Daoy (cell line): ENCODE results near the gene TNIP1. TPM values are rescaled to one million over a fixed set of nuclear protein-coding genes. Genes with fewer than 3 reads are reported as not detected.
A peak's percentile ranks its signal among the peaks of the same experiment; 100 is the strongest.

ENCODE experiments used
- DNase-seq: peaks from one replicate; pipeline ENCODE4 v3.0.0-alpha.2; 2015; ENCODE audit warnings: low read depth
- total RNA-seq: library from RNA; depleted of rRNA; stranded (reverse); fragments of >200 nt; shearing (Covaris generic); gene quantifications from 2 replicates; pipeline ENCODE4 v1.2.3, GENCODE V29; 2014

TNIP1 gene
- total RNA-seq, 1 experiment from 2014 or later, result 239 TPM

GRCh38 chr5:151105561-151105960 is 24.7 kb upstream of the TNIP1 start:
- DNase-seq, result no peak

- DNase-seq, result no peak
Measured at GRCh38 chr5:151104795-151105194, 24.0 kb upstream of the TNIP1 start.

DNA sequence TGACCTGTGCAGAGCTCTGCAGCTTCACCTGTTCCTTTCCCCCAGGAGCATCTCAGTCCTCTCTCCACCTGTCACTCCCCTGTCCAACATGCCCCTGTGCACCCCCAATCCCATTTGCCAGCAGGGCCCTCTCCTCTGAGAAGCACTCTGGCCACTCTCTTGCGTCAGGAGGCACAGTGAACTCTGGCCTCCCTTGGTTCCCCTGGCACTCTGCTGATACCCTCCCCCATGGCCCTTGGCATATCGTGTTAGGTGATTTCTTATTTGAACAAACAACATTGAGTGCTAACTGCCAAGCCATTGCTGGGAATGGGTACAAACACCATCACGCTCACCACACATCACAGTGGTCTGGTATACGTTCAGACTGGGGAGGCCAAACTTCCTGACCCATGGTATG is 20.9 kb upstream of the TNIP1 start:
- DNase-seq, result no peak

- no peak for DNase-seq
Measured at GRCh38 chr5:151101151-151101550, 20.3 kb upstream of the TNIP1 start.

GRCh38 chr5:151100681-151101080 is 19.8 kb upstream of the TNIP1 start:
- DNase-seq, result no peak

DNA sequence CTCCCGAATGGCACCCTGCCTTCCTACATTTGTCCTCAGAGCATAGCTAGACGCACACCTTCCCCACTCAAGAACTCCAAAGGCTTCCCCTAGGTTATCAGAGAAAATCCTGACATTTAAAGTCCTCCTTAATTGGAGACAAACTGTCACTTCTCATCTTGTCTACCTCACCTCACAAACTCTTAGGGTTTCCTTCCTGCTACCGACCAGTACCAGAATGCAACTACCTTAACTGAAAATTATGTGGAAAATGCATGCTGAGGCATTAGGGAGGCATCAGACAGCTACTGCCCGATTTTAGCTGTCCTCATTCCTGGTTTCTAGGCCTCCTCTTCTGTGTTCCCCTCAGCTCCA is 17.9 kb upstream of the TNIP1 start:
- DNase-seq, result no peak

DNA sequence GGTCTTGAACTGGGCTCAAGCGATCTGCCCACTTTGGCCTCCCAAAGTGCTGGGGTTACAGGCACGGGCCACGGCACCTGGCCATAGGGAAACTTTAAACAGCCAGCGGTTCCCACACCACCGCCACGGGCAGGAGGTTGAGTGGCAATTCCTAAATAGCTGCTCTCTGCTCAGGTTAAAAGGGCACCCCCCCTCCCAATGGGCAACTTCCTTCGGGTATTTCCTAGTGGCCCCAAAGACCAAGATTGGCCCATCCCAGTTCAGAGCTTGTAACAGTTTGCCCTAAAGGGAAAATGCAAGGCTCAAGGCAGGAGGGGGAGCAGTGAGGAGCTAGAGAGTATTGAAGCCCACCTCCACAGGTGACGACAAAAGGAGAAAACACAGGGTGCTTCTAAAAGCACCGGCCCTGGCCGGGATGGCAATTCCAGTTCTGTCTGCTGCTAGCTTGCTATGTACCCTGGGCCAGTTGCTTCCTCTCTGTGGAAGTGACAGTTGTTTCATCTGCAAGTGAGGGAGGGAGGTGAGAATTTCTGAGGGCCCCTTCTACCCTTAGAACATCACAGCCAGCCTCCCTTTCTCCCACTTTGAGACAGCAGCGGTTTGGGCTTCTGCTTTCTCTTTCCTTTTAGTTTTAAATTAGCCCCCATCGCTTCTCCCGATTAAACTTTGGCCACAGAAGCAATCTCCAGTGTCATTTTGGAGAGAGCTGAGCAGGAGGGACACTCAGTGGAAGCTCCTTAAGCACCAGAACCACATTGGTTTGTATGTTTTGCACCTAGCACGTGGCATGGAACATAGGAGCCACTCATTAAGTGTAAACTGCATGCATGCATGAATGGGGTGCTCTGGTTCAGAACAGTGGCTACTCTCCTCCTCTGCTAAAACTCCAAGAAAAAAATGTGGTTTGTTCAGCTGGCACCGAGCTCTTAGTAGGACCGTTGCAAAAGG is 17.3 kb upstream of the TNIP1 start:
- no peak for DNase-seq

- DNase-seq, result no peak
Measured at GRCh38 chr5:151097061-151097460, 16.2 kb upstream of the TNIP1 start.

GRCh38 chr5:151096001-151096373 is 15.2 kb upstream of the TNIP1 start:
- no peak for DNase-seq

GRCh38 chr5:151095341-151096000 is 14.6 kb upstream of the TNIP1 start:
- DNase-seq, result peak; percentile 48

DNA sequence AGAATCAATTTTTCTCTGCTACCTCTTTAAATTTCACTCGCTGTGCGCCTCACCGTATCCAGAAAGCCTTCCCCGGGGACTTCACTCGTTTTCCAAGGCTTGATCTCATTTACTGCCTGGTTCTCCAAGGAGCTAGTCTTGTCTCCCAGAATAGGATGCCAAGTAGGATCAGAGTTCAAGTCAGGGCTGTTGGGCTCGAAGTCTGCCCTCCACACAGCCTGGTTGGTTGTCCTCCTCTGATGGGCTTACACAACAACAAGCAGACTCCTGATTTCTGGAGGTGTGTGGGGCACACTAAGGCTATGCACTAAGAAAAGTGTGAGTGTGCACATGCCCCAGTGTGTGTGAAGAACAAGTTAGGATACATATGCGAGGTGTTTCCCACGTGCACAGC is 14.0 kb upstream of the TNIP1 start:
- peak; percentile 57 for DNase-seq

GRCh38 chr5:151094030-151094851 is 13.4 kb upstream of the TNIP1 start:
- DNase-seq, result peak; percentile 84

- DNase-seq, result peak; percentile 90
Measured at GRCh38 chr5:151093476-151093889, 12.6 kb upstream of the TNIP1 start.

DNA sequence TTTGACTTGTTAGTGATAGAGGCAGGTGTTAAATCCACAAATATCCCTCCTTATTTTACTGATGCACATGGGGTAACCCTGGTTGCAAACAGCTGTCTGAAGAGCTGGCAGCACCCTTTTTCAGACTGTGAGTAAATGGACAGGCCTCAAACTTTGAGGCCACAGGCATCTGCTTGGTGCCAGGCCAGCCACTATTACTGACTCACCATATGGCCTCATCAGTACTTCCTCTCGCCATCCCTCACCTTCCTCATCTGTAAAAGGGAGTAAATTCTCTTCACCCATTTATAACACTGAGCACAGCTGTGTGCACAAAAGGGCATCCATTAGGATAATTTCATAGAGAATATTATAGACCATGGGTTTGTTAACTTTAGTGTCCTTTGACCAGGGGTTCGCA is 11.9 kb upstream of the TNIP1 start:
- peak; percentile 94 for DNase-seq

- DNase-seq, result no peak
Measured at GRCh38 chr5:151089726-151090125, 8.9 kb upstream of the TNIP1 start.

GRCh38 chr5:151088986-151089385 is 8.2 kb upstream of the TNIP1 start:
- no peak for DNase-seq

- DNase-seq, result peak; percentile 49
Measured at GRCh38 chr5:151087486-151087885, 6.7 kb upstream of the TNIP1 start.

- peak; percentile 85 for DNase-seq
Measured at GRCh38 chr5:151086905-151087360, 6.1 kb upstream of the TNIP1 start.

- DNase-seq, result no peak
Measured at GRCh38 chr5:151086192-151086869, 5.5 kb upstream of the TNIP1 start.

DNA sequence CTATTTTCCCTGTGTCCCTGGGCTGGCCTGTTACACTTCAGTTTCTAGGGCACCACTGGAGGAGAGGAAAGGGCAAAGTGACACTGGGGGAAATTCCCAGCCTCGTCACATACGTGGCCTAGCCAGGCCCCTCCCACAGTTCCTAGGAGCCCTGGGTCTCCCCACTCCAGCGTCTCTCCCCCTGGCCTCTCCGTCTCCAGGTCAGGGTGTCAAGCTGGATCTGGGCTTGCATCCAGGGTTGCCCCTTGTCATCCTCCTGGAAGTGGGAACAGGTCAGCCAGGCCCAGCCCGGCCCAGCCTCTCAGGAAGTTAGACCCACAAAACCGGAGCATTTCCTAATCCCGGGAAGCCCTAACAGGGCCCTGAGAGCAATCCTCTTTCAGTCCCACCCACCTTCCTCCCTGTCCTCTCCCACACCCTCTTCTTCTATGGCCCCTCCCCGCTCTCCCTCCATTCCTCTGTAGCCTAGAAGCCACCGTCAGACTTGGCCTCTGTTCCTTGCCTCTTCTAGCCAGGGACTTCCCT is 4.7 kb upstream of the TNIP1 start:
- peak; percentile 90 for DNase-seq

- DNase-seq, result no peak
Measured at GRCh38 chr5:151084363-151084762, 3.5 kb upstream of the TNIP1 start.
